HG03060 (cell line): ENCODE results near the gene ESX1.
"Not testable (repeated sequence)": the region's sequence is repeated elsewhere in the genome, so short reads cannot be mapped to it uniquely, and the experiment has no call there.

Experiments used
- ATAC-seq: cut with Tn5 transposase; IDR thresholded peaks from one replicate; pipeline ENCODE4 v1.9.1; 2021; ENCODE audit warnings: low read depth, moderate number of reproducible peaks; ENCODE audit not compliant: unreplicated experiment

Gene ESX1

GRCh38 chrX:104254442-104255115, at the start of gene ESX1:
Gene ESX1 (minus strand): TSS chrX:104254933. CDS start chrX:104254849, 84 bp downstream.
- no peak for ATAC-seq

GRCh38 chrX:104295636-104296035, 40.9 kb upstream of the ESX1 start:
- ATAC-seq, result no peak

GRCh38 chrX:104288961-104289360, 34.2 kb upstream of the ESX1 start:
- ATAC-seq, result no peak

GRCh38 chrX:104288269-104288668, 33.5 kb upstream of the ESX1 start:
- no peak for ATAC-seq

- no peak for ATAC-seq
These were observed 30.5 kb upstream of the ESX1 start for GRCh38 chrX:104285201-104285600.

- ATAC-seq, result no peak
These were observed 29.8 kb upstream of the ESX1 start for GRCh38 chrX:104284507-104284906.

- ATAC-seq, result no peak
These were observed 27.5 kb upstream of the ESX1 start for GRCh38 chrX:104282166-104282725.

GRCh38 chrX:104281564-104281963, 26.8 kb upstream of the ESX1 start:
- ATAC-seq, result no peak

- ATAC-seq, result no peak
These were observed 25.9 kb upstream of the ESX1 start for GRCh38 chrX:104280609-104281008.

- ATAC-seq, result no peak
These were observed 16.3 kb upstream of the ESX1 start for GRCh38 chrX:104270916-104271512.

- ATAC-seq, result no peak
These were observed 15.5 kb upstream of the ESX1 start for GRCh38 chrX:104270212-104270611.

GRCh38 chrX:104255465-104255864, 732 bp upstream of the ESX1 start:
- ATAC-seq, result no peak

- ATAC-seq, result no peak
These were observed 929 bp downstream of the ESX1 start for GRCh38 chrX:104253567-104254441.

GRCh38 chrX:104250470-104250869, 4.3 kb downstream of the ESX1 start:
- no peak for ATAC-seq

- not testable (repeated sequence) for ATAC-seq
These were observed 24.7 kb downstream of the ESX1 start for GRCh38 chrX:104230060-104230459.

GRCh38 chrX:104211187-104211586, 43.5 kb downstream of the ESX1 start:
- ATAC-seq, result no peak

- ATAC-seq, result no peak
These were observed 49.2 kb downstream of the ESX1 start for GRCh38 chrX:104205548-104205947.
